GM19351 (cell line): ENCODE data around the gene ZC3H13.

ENCODE experiments used
- ATAC-seq: cut with Tn5 transposase; IDR thresholded peaks from one replicate; pipeline ENCODE4 v1.9.1; 2021; ENCODE audit warnings: mild to moderate bottlenecking, moderate library complexity; ENCODE audit not compliant: unreplicated experiment

The ZC3H13 gene, protein sequence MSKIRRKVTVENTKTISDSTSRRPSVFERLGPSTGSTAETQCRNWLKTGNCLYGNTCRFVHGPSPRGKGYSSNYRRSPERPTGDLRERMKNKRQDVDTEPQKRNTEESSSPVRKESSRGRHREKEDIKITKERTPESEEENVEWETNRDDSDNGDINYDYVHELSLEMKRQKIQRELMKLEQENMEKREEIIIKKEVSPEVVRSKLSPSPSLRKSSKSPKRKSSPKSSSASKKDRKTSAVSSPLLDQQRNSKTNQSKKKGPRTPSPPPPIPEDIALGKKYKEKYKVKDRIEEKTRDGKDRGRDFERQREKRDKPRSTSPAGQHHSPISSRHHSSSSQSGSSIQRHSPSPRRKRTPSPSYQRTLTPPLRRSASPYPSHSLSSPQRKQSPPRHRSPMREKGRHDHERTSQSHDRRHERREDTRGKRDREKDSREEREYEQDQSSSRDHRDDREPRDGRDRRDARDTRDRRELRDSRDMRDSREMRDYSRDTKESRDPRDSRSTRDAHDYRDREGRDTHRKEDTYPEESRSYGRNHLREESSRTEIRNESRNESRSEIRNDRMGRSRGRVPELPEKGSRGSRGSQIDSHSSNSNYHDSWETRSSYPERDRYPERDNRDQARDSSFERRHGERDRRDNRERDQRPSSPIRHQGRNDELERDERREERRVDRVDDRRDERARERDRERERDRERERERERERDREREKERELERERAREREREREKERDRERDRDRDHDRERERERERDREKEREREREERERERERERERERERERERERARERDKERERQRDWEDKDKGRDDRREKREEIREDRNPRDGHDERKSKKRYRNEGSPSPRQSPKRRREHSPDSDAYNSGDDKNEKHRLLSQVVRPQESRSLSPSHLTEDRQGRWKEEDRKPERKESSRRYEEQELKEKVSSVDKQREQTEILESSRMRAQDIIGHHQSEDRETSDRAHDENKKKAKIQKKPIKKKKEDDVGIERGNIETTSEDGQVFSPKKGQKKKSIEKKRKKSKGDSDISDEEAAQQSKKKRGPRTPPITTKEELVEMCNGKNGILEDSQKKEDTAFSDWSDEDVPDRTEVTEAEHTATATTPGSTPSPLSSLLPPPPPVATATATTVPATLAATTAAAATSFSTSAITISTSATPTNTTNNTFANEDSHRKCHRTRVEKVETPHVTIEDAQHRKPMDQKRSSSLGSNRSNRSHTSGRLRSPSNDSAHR (N-terminal part only)

DNA sequence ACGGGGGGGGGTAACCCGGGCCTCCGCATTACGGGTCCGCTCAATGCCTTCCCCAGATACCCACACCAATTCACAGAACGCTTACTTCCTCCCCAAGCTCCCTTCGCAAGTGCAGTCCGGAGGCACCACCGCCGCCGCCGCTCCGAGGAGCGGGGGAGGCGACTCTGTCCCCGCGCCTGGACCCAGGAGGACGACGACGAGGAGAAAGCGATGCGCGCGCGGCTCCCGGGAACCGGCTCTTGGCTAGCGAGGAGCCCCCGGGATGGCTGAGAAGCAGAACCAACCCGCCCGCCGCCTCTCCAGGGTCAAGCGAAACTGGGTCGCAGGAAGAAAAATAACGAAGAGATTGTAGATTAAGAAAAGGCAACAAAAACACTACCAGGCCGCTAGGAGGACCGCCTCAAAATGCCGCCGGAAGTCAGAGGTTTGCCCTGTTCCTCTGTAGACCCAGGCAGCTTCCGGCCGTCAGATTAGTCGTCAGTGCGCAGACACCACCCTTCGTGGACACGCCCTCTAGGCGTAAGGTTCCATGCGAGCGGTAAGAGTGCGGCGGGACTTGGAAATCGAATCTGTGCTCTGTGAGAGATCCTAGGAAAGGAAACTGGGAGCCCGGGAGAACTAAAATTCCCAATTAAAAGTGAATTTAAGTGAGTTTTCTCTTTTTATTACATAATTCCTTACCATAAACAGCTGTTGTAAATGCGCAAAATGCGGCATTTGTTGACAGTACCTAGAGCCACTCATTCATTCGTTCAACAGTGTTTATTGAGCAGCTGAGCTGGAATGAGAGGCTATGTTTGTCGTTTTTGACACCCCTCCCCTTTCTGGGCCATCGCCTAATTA, at the start of gene ZC3H13:
Gene ZC3H13, minus strand, starts transcription at position 428 of the 843 bp plus-strand sequence. CDS start 7,239 bp downstream, outside the sequence.
- peak; percentile 99 for ATAC-seq

DNA sequence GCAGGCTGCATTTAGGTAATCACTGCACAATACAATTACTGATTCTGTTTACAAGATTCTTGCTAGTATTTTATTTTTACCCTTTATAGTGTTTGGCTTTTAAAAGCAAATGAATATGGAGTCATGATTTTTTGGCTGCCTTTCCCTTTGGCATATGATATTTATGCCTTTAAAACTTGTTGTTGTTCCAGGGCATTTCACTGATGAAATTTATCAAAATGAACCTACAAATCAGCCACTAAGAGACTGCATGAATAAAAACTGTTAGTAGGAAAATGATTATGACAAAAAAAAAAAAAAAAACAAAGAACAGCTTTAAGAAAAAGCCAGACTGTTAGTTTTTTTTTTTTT, 49.7 kb upstream of the ZC3H13 start:
- no peak for ATAC-seq

DNA sequence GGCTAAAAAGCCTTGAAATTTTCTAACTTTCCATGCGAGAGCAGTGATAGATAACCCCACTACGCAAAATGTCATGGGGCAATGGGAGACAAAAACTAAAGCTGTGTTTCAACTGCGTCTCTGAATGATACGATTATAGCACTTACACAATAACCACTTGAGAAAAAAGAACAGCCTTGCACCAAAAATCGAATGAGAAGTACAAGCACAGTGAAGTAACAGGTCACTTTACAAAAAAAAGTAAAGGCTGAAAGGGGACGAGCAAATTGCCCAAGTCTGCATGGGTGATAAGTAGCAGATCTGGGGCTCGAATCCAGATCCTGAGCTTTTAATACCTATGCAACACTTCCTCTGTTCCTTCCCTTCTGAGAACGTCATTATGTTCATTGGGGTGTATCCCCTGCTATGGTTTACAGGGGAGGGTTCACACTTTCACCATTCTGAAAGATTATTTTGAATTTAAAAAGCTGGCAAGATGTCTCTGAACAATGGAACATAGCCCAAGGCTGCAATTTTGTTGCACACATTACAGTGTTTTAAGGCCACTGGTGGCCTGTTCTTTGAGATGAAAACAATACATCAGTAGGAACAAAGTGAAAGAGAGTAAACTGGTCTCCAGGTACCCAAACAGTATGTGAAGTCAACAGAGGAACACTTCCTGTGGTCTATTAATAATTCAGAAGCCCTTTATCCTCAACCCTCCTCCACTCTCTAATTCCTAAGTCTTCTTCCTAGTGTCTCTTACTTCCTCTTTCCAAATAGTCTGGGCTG, 49.1 kb upstream of the ZC3H13 start:
- no peak for ATAC-seq

DNA sequence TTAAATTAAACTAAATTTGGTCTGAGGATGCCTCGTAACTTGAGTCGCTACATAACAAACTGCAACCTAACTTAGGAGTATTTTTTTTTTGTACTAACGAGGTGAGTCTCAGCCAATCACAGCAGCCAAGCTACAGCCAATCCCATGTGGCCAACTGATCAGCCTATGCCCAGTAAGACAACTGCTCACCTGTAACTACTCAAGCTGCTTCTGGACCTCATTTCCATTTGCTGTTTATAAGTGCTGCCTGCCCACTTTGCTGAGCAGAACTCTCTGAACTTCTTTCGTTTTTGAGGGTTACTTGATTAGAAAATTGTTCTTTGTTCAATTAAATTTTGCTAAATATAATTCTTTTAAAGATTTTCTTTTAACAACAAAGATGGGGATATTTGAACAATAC, 48.5 kb upstream of the ZC3H13 start:
- no peak for ATAC-seq

DNA sequence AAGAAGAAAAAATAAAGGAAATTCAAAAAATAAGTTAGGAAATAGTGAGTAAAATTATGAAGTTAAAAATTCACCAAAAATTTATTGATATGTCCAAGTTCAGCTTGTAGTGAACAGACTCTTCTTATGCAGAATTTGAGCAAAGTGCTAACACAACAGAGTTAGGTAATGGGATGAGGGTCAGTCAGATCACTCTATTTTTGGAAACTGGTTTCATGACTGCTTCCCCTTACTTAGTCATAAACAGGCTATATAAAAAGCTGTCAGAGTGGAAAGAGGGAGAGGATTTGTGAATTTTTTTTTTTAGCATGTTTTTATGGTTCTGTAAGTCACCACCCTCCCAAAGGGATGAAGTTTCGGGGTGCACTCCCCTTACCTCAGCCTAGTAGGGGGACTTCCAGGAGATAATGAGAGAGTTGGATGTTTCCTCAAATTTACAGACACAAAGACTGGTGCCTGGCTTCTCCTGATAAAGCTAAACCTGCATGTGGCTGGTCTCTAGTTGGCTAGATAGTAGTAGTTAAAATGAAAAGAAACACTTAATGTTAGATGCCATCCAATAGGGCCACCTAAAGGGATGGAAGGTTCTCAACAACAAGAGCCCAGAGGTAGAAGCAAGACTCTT, 47.8 kb upstream of the ZC3H13 start:
- ATAC-seq = peak; percentile 70

DNA sequence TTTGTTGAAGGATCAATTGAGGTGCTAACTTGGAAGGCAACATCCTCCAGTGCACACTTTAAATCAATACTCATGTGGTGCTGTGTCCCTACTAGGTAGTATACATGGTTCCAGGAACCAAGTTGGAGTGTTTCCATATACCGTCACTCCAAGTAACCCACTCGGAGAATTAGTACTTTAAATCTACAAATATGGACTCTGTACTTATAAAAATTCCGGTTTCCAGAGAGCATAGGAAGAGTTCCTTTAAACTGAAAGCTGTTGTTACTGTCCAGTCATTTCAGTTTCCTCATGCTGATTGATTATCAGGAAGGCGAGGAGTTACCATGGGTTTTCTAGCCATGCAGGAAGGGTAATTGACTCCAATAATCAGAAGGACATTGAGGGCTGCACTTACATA, 45.1 kb upstream of the ZC3H13 start:
- no peak for ATAC-seq

DNA sequence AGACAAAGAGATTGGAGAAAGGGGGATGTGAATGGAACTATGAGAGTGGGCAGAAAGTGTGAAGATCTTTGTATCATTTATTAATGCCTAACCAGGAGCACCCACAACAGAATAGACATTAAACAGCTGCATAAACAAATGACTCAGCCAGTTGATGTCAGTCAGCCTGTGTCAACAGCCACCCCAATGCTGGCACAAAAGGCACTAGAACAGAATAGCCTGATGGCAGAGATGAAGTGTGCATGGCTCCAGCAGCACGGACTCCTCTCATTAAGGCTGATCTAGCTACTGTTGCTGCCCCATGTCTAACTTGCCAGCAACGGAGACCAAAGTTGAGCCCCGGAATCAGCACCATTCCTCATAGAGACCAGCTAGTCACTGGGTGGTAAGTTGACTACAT, 44.5 kb upstream of the ZC3H13 start:
- ATAC-seq = no peak

DNA sequence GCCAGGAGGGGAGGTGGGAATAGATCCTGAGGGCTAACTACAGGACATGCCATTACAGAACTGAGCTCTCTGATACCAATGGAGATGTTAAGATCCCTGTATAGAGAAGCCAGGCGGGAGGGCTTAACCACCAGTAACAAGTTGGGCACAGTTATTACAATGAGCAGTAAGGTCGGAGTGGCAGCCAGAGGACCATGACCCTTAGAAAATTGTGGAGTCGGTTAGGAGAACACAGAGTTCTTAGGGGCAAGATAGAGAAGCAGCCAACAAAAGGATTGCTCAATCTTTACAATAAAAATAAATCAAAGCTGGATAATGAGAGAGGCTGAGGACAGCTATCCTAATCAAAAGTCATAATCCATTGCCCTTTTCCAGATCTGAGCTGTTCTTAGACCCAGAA, 41.9 kb upstream of the ZC3H13 start:
- no peak for ATAC-seq

DNA sequence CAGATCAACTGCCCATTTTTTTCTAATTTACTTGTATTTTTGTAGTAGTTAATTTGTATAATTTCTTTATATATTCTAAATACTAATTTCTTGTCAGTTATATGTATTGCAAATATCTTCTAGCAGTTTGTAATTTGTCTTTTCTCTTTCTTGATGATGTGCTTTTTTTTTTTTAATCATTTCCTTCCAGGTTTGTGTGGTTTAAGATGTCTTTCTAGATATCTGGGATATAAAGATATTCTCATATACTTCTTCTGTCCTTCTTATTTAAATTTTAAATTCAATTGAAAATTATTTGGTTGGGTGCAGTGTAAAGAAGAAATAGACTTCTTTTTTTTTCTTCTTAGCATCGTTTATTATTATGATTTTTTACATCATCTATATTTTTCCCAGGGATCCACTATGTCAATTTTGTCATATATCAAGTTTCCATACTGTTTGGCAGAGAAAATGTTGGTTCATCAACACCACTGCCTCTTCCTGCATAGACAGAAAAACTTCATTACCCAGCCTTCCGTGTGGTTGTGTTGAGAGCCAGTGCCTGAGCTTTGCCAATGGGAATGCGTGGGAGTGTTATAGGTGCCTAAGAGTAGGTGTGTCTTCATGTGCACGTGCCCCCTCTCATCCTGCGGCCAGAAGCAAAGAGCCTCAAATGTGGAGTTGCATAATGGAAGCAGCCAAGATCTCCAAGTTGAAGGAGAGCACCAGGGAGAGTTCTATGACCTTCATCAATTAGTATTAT, 36.4 kb upstream of the ZC3H13 start:
- no peak for ATAC-seq

DNA sequence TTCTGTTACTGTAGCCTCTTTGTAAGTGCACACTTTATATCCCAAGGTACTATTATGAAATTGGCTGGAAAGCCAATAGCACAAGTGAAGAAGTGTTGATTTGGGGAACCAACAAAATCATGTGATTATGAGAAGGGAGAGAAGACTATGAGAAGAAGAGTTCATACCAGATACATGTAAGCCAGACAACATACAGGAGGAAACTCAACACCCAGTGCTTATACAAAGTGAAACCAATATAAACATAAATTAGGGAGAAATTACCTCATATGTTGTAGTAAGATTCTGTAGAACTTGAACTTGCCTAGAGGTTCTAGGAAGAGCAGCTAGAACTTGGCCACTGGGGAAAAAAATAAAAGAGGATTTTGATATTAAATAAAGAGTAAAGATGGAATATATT, 34.9 kb upstream of the ZC3H13 start:
- no peak for ATAC-seq

DNA sequence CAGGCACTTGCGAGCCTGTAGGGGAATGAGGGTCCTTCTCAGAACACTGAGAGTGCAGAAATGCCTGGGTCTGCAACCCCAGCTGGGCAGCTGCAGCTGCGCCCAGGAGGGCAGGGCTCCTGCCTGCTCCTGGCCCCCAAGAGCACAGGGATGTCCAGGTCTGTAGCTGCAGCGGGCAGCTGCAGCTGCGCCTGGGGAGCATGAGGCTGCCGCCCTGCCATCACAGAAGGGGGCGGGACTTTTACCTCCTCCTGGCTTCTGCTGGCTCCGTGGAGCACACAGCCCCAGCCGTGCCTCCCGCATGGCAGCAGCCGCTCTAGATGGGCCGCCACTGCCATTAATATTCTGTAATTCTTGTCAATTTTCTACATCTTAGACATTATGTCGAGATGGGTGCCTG, 34.4 kb upstream of the ZC3H13 start:
- no peak for ATAC-seq

DNA sequence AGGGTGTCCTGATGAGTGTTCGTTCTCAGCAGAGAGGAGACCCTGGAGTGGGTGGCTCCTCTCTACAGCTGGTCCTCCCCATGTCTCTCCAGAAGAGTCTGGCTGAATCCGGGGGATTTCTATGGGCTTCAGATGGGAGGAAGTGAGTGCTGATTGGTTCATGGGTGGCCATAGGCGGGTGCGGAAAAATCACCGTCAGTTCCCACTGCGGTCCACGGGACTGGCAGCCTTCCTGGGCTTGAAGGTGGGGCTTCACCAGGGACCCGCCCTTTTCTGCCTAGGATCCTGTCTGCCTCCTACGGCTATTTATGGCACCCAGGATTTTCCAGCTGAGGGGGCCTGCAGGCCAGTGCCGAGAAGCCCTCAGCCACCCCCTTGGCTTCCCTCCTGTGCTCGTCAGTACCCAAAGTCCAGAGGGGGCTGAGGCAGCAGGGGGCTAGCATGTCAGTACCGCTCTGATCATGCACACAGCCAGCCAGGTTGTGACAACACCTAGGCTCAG, 33.9 kb upstream of the ZC3H13 start:
- ATAC-seq = no peak

DNA sequence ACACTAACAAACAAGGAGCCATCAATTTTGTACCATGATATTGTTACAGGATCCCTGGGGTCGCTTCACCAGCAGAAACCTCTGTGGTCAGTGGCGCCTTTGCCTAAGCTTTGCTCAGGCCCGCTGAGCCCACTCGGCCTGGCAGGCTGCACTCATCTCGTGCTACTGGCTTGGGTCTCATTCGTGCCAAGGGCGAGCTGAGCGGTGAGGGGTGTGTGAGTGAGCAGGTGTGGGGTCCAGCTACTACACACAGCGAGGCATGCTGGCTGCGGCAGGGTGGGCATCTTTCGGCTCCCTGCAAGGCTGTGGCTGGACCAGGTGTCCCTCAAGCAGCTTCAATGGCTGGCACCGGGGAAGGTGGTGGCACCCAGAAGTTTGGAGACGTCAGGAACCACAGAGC, 33.2 kb upstream of the ZC3H13 start:
- ATAC-seq = no peak

DNA sequence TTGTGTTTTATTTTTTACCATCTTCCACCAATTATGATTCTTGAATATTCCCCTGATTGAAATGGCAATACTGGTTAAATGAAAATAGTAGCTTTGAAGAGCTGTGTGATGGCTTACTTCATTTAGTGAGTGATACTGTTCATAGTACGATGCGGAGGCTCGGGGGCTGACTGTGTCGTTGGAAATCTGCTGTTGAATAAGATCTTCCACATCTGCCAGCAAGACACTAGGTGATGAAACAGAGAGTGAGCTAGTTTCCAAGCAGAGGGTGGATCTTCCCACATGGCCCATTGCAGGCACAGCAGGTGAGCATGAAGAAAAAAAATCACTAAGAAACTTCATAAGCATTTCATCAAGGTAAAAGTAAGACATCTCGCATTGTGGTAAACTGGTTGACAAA, 29.8 kb upstream of the ZC3H13 start:
- ATAC-seq = no peak

DNA sequence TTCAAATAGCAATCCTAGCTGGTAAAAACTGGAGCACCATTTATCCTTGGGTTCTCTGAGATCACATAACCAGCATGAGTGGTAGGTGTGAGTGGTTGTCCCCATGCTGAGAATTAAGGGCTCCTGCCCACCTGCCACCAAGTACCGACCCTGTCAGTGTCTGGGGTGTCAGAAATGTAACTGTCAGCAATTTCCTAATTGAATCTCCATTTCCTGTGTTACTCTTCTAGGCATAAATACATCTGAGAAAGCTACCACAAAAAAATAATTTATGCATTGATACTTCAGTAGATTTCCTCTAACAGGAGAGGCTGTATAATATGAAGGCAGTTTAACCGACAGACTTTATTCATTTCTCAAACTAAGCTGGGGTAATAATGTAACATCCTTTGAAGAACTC, 27.2 kb upstream of the ZC3H13 start:
- no peak for ATAC-seq

DNA sequence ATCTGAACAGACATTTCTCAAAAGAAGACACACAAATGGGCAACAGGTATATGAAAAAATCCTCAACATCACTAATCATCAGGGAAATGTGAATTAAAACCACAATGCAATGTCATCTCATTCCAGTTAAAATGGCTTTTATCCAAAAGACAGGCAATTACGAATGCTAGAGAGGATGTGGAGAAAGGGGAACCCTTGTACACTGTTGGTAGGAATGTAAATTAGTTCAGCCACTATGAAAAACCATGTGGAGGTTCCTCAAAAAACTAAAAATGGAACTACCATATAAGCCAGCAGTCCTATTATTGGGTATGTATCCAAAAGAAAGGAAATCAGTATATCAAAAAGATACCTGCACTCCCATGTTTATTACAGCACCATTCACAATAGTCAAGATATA, 24.7 kb upstream of the ZC3H13 start:
- ATAC-seq = no peak

DNA sequence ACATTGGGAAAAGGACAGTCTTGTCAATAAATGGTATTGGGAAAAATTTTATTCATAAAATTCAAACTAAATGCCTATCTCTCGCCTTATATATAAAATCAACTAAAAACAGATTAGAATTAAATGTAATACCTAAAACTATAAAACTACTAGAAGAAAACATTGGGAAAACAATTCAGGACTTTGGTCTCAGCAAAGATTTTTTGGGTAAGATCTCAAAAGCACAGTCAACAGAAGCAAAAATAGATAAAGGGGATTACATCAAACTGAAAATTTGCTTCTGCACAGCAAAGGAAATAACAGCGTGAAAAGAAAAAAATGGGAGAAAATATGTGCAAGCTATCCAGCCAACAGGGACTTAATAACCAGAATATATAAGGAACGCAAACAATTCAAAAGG, 24.3 kb upstream of the ZC3H13 start:
- no peak for ATAC-seq

DNA sequence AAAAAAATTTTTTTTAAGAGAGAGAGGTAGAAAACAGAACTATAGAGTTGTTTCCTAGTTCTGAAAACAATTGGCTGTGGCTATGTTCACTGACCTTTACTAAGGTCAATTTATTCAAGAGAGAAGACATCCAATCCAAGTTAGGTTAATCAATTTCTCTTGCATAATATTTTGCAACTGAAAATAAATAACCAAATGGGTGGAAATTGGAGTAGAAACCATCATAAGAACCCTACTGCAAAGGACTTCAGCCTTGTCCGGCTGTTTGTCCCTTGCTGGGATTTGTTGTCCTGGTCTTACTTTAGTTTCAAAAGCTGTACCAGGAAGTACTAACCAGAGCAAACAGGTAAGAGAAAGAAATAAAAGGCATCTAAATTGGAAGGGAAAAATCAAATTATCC, 23.3 kb upstream of the ZC3H13 start:
- ATAC-seq = no peak
